Transverse colon (tissue), 4 donors: ENCODE measurements around the gene ACAP2.

Experiments used
- EP300 ChIP-seq: sonication (generic); formaldehyde crosslinking; IDR thresholded peaks from one replicate; pipeline ENCODE4 v1.6.1; 2017; ENCODE audit warnings: antibody characterized with exemption, low read depth
- POLR2A ChIP-seq: fragments of 450-650 bp; IDR thresholded peaks from one replicate; pipeline ENCODE4 v1.6.1; 2016; ENCODE audit warnings: antibody characterized with exemption, mild to moderate bottlenecking, moderate library complexity
- POLR2AphosphoS5 ChIP-seq, 3 donors: sonication (generic); formaldehyde crosslinking; IDR thresholded peaks; one replicate each; pipeline ENCODE4 v1.6.1; 2016; ENCODE audit warnings: antibody characterized with exemption in 3 of 3
- TF ChIP-seq, protein P1 (sequence below), 5 experiments: fragments of 200-600 bp in 3 of 5; fragments of 450-650 bp in 2 of 5; sonication (generic) in 3 of 5; IDR thresholded peaks; 1 replicate in 2 of 5; 2 replicates in 3 of 5; pipeline ENCODE4 v1.5.1; 2016 to 2017; ENCODE audit warnings: antibody characterized with exemption in 5 of 5, inconsistent platforms in 3 of 5, mild to moderate bottlenecking in 2 of 5, moderate library complexity in 1 of 5

DNA sequence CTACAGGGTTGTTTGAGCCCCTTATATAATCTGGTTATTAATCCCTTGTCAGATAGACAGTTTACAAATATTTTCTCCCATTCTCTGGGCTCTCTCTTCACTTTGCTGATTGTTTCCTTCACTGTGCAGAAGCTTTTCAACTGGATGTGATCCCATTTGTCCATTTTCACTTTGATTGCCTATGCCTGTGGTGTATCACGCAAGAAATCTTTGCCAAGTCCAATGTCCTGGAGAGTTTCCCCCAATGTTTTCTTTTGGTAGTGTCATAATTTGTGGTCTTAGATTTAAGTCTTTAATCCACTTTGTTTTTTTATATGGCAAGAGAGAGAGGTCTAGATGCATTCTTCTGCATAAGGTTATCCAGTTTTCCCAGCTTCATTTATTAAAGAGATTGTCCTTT is 212.6 kb downstream of the ACAP2 start:
- TF ChIP-seq, protein P1, sequence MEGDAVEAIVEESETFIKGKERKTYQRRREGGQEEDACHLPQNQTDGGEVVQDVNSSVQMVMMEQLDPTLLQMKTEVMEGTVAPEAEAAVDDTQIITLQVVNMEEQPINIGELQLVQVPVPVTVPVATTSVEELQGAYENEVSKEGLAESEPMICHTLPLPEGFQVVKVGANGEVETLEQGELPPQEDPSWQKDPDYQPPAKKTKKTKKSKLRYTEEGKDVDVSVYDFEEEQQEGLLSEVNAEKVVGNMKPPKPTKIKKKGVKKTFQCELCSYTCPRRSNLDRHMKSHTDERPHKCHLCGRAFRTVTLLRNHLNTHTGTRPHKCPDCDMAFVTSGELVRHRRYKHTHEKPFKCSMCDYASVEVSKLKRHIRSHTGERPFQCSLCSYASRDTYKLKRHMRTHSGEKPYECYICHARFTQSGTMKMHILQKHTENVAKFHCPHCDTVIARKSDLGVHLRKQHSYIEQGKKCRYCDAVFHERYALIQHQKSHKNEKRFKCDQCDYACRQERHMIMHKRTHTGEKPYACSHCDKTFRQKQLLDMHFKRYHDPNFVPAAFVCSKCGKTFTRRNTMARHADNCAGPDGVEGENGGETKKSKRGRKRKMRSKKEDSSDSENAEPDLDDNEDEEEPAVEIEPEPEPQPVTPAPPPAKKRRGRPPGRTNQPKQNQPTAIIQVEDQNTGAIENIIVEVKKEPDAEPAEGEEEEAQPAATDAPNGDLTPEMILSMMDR (IDR thresholded peaks at IDR 0.05): no peak
- no peak for TF ChIP-seq POLR2A
- TF ChIP-seq POLR2AphosphoS5 (IDR thresholded peaks at IDR 0.05): peak in 2 of 3 donors; percentile 33 to 76
- no peak for TF ChIP-seq EP300
